ENCODE data around the gene PTPA.

PTPA gene

GRCh38 chr9:129146441-129146941 lies 35.3 kb downstream of the PTPA start:
- H3K4me3 ChIP-seq (ENCODE audit: control insufficient read depth, low read depth, low read length): no peak overlapping the region
- TF ChIP-seq CTCF (IDR thresholded peaks at IDR 0.05; ENCODE audit: control insufficient read depth, insufficient read depth, low read depth, low read length, missing control alignments): no peak
- DNase-seq (ENCODE audit: low read depth): no peak

GRCh38 chr9:129148463-129149204 lies 37.4 kb downstream of the PTPA start:
- H3K4me3 ChIP-seq (ENCODE audit: control insufficient read depth, low read depth, low read length): no peak overlapping the region
- TF ChIP-seq CTCF (IDR thresholded peaks at IDR 0.05; ENCODE audit: control insufficient read depth, insufficient read depth, low read depth, low read length, missing control alignments): no peak

GRCh38 chr9:129149442-129149841 lies 38.2 kb downstream of the PTPA start:
- no peak for TF ChIP-seq CTCF (IDR thresholded peaks at IDR 0.05; ENCODE audit: control insufficient read depth, insufficient read depth, low read depth, low read length, missing control alignments)
- no peak for DNase-seq (ENCODE audit: low read depth)
- no peak overlapping the region for H3K4me3 ChIP-seq (ENCODE audit: control insufficient read depth, low read depth, low read length)

More at GRCh38 chr9:129148463-129149204, 37.4 kb downstream of the PTPA start:
- DNase-seq (ENCODE audit: low read depth): no peak

GRCh38 chr9:129150122-129150521 lies 38.9 kb downstream of the PTPA start:
- no peak for TF ChIP-seq CTCF (IDR thresholded peaks at IDR 0.05; ENCODE audit: control insufficient read depth, insufficient read depth, low read depth, low read length, missing control alignments)
- no peak for DNase-seq (ENCODE audit: low read depth)

GRCh38 chr9:129150672-129151211 lies 39.5 kb downstream of the PTPA start:
- no peak for TF ChIP-seq CTCF (IDR thresholded peaks at IDR 0.05; ENCODE audit: control insufficient read depth, insufficient read depth, low read depth, low read length, missing control alignments)
- H3K4me3 ChIP-seq (ENCODE audit: control insufficient read depth, low read depth, low read length): no peak overlapping the region
- DNase-seq (ENCODE audit: low read depth): no peak

More at GRCh38 chr9:129150122-129150521, 38.9 kb downstream of the PTPA start:
- no peak overlapping the region for H3K4me3 ChIP-seq (ENCODE audit: control insufficient read depth, low read depth, low read length)

- no peak for DNase-seq (ENCODE audit: low read depth)
- no peak overlapping the region for H3K4me3 ChIP-seq (ENCODE audit: control insufficient read depth, low read depth, low read length)
- no peak for TF ChIP-seq CTCF (IDR thresholded peaks at IDR 0.05; ENCODE audit: control insufficient read depth, insufficient read depth, low read depth, low read length, missing control alignments)
Observed at GRCh38 chr9:129151469-129151868, 40.3 kb downstream of the PTPA start.
